HG02852 (cell line): ENCODE data around the gene ZNF333.
"Not testable (repeated sequence)": the region's sequence is repeated elsewhere in the genome, so short reads cannot be mapped to it uniquely, and the experiment has no call there.

Experiments
- ATAC-seq: cut with Tn5 transposase; IDR thresholded peaks from one replicate; pipeline ENCODE4 v1.9.1; 2021; ENCODE audit warnings: mild to moderate bottlenecking, moderate library complexity; ENCODE audit not compliant: unreplicated experiment

The ZNF333 gene

GRCh38 chr19:14767466-14767971 is 77.7 kb downstream of the ZNF333 start:
- ATAC-seq = no peak

GRCh38 chr19:14768001-14768400 is 78.2 kb downstream of the ZNF333 start:
- no peak for ATAC-seq

- no peak for ATAC-seq
These were observed 79.4 kb downstream of the ZNF333 start for GRCh38 chr19:14769201-14769600.

GRCh38 chr19:14770136-14770535 is 80.3 kb downstream of the ZNF333 start:
- ATAC-seq = no peak

GRCh38 chr19:14770944-14771839 is 81.3 kb downstream of the ZNF333 start:
- no peak for ATAC-seq

- ATAC-seq = no peak
These were observed 82.6 kb downstream of the ZNF333 start for GRCh38 chr19:14772467-14772866.

GRCh38 chr19:14772995-14773394 is 83.1 kb downstream of the ZNF333 start:
- no peak for ATAC-seq

GRCh38 chr19:14773722-14774121 is 83.9 kb downstream of the ZNF333 start:
- not testable (repeated sequence) for ATAC-seq

- ATAC-seq = no peak
These were observed 84.5 kb downstream of the ZNF333 start for GRCh38 chr19:14774373-14774772.

GRCh38 chr19:14775326-14775725 is 85.5 kb downstream of the ZNF333 start:
- ATAC-seq = not testable (repeated sequence)

GRCh38 chr19:14775869-14776586 is 86.2 kb downstream of the ZNF333 start:
- no peak for ATAC-seq

GRCh38 chr19:14777645-14778044 is 87.8 kb downstream of the ZNF333 start:
- not testable (repeated sequence) for ATAC-seq

- ATAC-seq = not testable (repeated sequence)
These were observed 88.4 kb downstream of the ZNF333 start, which contains the start of gene ADGRE2 for GRCh38 chr19:14778110-14778845. TSS of gene ADGRE2 (minus strand) at chr19:14778560. CDS start at chr19:14776756, 1,804 bp downstream.

GRCh38 chr19:14779151-14779550 is 89.3 kb downstream of the ZNF333 start:
- no peak for ATAC-seq

GRCh38 chr19:14780622-14781225 is 90.9 kb downstream of the ZNF333 start:
- not testable (repeated sequence) for ATAC-seq

GRCh38 chr19:14781713-14782536 is 92.1 kb downstream of the ZNF333 start:
- not testable (repeated sequence) for ATAC-seq

- no peak for ATAC-seq
These were observed 93.0 kb downstream of the ZNF333 start for GRCh38 chr19:14782626-14783409.
